Measurements from ENCODE around the gene PRRG2.

The PRRG2 gene

GRCh38 chr19:49596407-49596806, 15.3 kb downstream of the PRRG2 start:
- peaks cover 7% of the 10 kb centered on the region; the same call in 1 of the 2 replicates for H3K4me1 ChIP-seq (ENCODE audit: control insufficient read depth, insufficient read depth, low read length)
- H3K9me3 ChIP-seq (ENCODE audit: control insufficient read depth, insufficient read depth, low read depth, low read length) = no peaks in the 10 kb centered on the region
- no peak overlapping the region for H3K9ac ChIP-seq (ENCODE audit: low read length)
- peaks cover 69% of the 10 kb centered on the region for H3K36me3 ChIP-seq (ENCODE audit: control insufficient read depth, insufficient read depth, low read length)
- H3K27me3 ChIP-seq (ENCODE audit: control insufficient read depth, insufficient read depth, low read length) = no peaks in the 10 kb centered on the region
- H3K4me3 ChIP-seq (ENCODE audit: low read depth, low read length) = no peak overlapping the region
- no peak overlapping the region for H3K27ac ChIP-seq (ENCODE audit: low read depth, low read length)

GRCh38 chr19:49596954-49597702, 16.0 kb downstream of the PRRG2 start:
- peaks cover 7% of the 10 kb centered on the region; the same call in 1 of the 2 replicates for H3K4me1 ChIP-seq (ENCODE audit: control insufficient read depth, insufficient read depth, low read length)
- H3K9me3 ChIP-seq (ENCODE audit: control insufficient read depth, insufficient read depth, low read depth, low read length) = no peaks in the 10 kb centered on the region
- no peak overlapping the region for H3K27ac ChIP-seq (ENCODE audit: low read depth, low read length)
- H3K4me3 ChIP-seq (ENCODE audit: low read depth, low read length) = no peak overlapping the region
- no peak overlapping the region for H3K9ac ChIP-seq (ENCODE audit: low read length)
- peaks cover 75% of the 10 kb centered on the region for H3K36me3 ChIP-seq (ENCODE audit: control insufficient read depth, insufficient read depth, low read length)
- no peaks in the 10 kb centered on the region for H3K27me3 ChIP-seq (ENCODE audit: control insufficient read depth, insufficient read depth, low read length)

DNA sequence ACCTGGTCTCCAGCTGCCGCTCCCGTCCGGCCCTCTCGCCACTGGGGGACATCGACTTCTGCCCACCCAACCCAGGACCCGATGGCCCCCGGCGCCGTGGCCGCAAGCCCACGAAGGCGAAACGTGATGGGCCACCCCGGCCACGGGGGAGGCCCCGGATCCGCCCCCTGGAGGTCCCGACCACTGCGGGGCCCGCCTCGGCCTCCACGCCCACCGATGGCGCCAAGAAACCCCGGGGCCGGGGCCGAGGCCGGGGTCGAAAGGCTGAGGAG, 16.5 kb downstream of the PRRG2 start:
- H3K9ac ChIP-seq (ENCODE audit: low read length) = no peak overlapping the region
- H3K4me3 ChIP-seq (ENCODE audit: low read depth, low read length) = no peak overlapping the region
- H3K27me3 ChIP-seq (ENCODE audit: control insufficient read depth, insufficient read depth, low read length) = no peaks in the 10 kb centered on the region
- no peaks in the 10 kb centered on the region for H3K9me3 ChIP-seq (ENCODE audit: control insufficient read depth, insufficient read depth, low read depth, low read length)
- H3K36me3 ChIP-seq (ENCODE audit: control insufficient read depth, insufficient read depth, low read length) = peaks cover 80% of the 10 kb centered on the region
- H3K4me1 ChIP-seq (ENCODE audit: control insufficient read depth, insufficient read depth, low read length) = peaks cover 7% of the 10 kb centered on the region; the same call in 1 of the 2 replicates
- H3K27ac ChIP-seq (ENCODE audit: low read depth, low read length) = no peak overlapping the region

GRCh38 chr19:49599378-49600295, 18.5 kb downstream of the PRRG2 start:
- Histone ChIP-seq H3K36me3 (ENCODE audit: control insufficient read depth, insufficient read depth, low read length) (peaks cover 88% of the 10 kb centered on the region), H3K9ac (ENCODE audit: low read length) (no peak overlapping the region)

DNA sequence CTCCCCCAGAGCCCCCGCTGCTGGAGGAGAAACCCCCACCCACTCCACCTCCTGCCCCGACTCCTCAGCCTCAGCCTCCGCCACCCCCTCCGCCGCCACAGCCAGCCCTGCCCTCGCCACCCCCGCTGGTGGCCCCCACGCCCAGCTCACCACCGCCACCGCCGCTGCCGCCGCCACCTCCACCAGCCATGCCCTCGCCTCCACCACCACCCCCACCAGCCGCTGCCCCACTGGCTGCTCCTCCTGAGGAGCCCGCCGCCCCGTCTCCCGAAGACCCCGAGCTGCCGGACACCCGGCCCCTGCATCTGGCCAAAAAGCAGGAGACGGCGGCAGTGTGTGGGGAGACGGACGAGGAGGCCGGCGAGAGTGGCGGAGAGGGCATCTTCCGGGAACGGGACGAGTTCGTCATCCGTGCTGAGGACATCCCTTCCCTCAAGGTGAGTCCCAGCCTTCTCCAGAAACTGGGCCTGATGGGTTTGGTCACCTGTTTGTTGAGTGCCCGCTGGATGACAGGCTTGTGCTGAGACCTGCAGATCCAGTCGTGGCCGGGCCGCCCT, 20.4 kb downstream of the PRRG2 start:
- Histone ChIP-seq H3K27ac (ENCODE audit: low read depth, low read length) (no peak overlapping the region), H3K4me1 (ENCODE audit: control insufficient read depth, insufficient read depth, low read length) (no peaks in the 10 kb centered on the region), H3K27me3 (ENCODE audit: control insufficient read depth, insufficient read depth, low read length) (no peaks in the 10 kb centered on the region), H3K9me3 (ENCODE audit: control insufficient read depth, insufficient read depth, low read depth, low read length) (no peaks in the 10 kb centered on the region), H3K36me3 (ENCODE audit: control insufficient read depth, insufficient read depth, low read length) (peaks cover 86% of the 10 kb centered on the region), H3K4me3 (ENCODE audit: low read depth, low read length) (no peak overlapping the region), H3K9ac (ENCODE audit: low read length) (no peak overlapping the region)

More at GRCh38 chr19:49599378-49600295, 18.5 kb downstream of the PRRG2 start:
- no peak overlapping the region for H3K27ac ChIP-seq (ENCODE audit: low read depth, low read length)
- H3K4me3 ChIP-seq (ENCODE audit: low read depth, low read length) = no peak overlapping the region
- no peaks in the 10 kb centered on the region for H3K4me1 ChIP-seq (ENCODE audit: control insufficient read depth, insufficient read depth, low read length)
- H3K27me3 ChIP-seq (ENCODE audit: control insufficient read depth, insufficient read depth, low read length) = no peaks in the 10 kb centered on the region
- no peaks in the 10 kb centered on the region for H3K9me3 ChIP-seq (ENCODE audit: control insufficient read depth, insufficient read depth, low read depth, low read length)

DNA sequence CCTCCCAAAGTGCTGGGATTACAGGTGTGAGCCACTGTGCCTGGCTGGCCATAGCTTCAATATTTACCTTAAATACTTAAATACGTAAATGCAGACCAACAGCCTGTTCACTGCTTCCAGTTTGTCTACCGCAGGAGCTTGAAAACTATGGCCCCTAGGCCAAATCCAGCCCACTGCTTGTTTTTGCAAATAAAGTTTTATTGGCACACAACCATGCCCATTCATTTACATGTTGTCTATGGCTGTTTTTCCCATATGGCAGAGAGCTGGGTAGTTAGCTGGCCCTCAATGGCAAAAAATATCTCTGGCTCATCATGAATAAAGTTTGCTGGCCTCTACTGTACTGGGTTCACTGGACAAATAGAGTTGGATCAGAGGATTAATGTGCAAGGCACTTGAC, 21.7 kb downstream of the PRRG2 start:
- Histone ChIP-seq H3K36me3 (ENCODE audit: control insufficient read depth, insufficient read depth, low read length) (peaks cover 86% of the 10 kb centered on the region), H3K27me3 (ENCODE audit: control insufficient read depth, insufficient read depth, low read length) (no peaks in the 10 kb centered on the region), H3K9ac (ENCODE audit: low read length) (no peak overlapping the region), H3K4me3 (ENCODE audit: low read depth, low read length) (no peak overlapping the region), H3K4me1 (ENCODE audit: control insufficient read depth, insufficient read depth, low read length) (no peaks in the 10 kb centered on the region), H3K9me3 (ENCODE audit: control insufficient read depth, insufficient read depth, low read depth, low read length) (no peaks in the 10 kb centered on the region), H3K27ac (ENCODE audit: low read depth, low read length) (no peak overlapping the region)

- Histone ChIP-seq H3K4me3 (ENCODE audit: low read depth, low read length) (no peak overlapping the region), H3K9me3 (ENCODE audit: control insufficient read depth, insufficient read depth, low read depth, low read length) (no peaks in the 10 kb centered on the region), H3K27me3 (ENCODE audit: control insufficient read depth, insufficient read depth, low read length) (no peaks in the 10 kb centered on the region), H3K4me1 (ENCODE audit: control insufficient read depth, insufficient read depth, low read length) (no peaks in the 10 kb centered on the region), H3K27ac (ENCODE audit: low read depth, low read length) (no peak overlapping the region), H3K36me3 (ENCODE audit: control insufficient read depth, insufficient read depth, low read length) (peaks cover 85% of the 10 kb centered on the region), H3K9ac (ENCODE audit: low read length) (no peak overlapping the region)
Measured at GRCh38 chr19:49605605-49606004, 24.5 kb downstream of the PRRG2 start.

DNA sequence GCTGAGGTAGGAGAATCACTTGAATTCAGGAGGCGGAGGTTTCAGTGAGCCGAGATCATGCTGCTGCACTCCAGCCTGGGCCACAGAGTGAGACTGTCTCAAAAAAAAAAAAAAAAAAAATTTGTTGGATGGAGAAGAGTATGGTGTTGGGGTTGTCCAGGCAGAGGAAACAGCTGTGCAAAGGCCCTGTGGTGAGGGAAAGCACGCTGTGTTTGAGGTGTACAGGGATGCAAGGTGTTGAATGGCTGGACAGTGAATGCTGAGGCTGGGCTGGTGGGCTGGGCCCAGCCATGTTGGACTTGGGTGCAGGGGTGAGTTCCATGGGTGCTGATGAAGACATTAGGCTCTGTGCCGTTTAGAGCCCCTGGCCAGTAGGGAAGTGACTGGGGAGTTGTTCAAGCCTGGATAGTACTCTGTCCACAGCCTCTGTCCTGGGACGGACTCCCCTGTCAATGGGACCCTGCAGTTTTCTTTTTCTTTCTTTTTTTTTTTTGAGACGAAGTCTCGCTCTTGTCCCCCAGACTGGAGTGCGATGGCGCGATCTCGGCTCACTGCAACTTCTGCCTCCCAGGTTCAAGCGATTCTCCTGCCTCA, 28.5 kb downstream of the PRRG2 start:
- Histone ChIP-seq H3K9ac (ENCODE audit: low read length) (no peak overlapping the region), H3K4me3 (ENCODE audit: low read depth, low read length) (no peak overlapping the region), H3K4me1 (ENCODE audit: control insufficient read depth, insufficient read depth, low read length) (no peaks in the 10 kb centered on the region), H3K36me3 (ENCODE audit: control insufficient read depth, insufficient read depth, low read length) (peaks cover 78% of the 10 kb centered on the region), H3K9me3 (ENCODE audit: control insufficient read depth, insufficient read depth, low read depth, low read length) (no peaks in the 10 kb centered on the region), H3K27ac (ENCODE audit: low read depth, low read length) (no peak overlapping the region), H3K27me3 (ENCODE audit: control insufficient read depth, insufficient read depth, low read length) (no peaks in the 10 kb centered on the region)

- H3K9ac ChIP-seq (ENCODE audit: low read length) = no peak overlapping the region
- H3K27ac ChIP-seq (ENCODE audit: low read depth, low read length) = no peak overlapping the region
- no peaks in the 10 kb centered on the region for H3K4me1 ChIP-seq (ENCODE audit: control insufficient read depth, insufficient read depth, low read length)
- no peaks in the 10 kb centered on the region for H3K9me3 ChIP-seq (ENCODE audit: control insufficient read depth, insufficient read depth, low read depth, low read length)
- no peaks in the 10 kb centered on the region for H3K27me3 ChIP-seq (ENCODE audit: control insufficient read depth, insufficient read depth, low read length)
- no peak overlapping the region for H3K4me3 ChIP-seq (ENCODE audit: low read depth, low read length)
- peaks cover 86% of the 10 kb centered on the region for H3K36me3 ChIP-seq (ENCODE audit: control insufficient read depth, insufficient read depth, low read length)
Measured at GRCh38 chr19:49613374-49613773, 32.3 kb downstream of the PRRG2 start.

- Histone ChIP-seq H3K36me3 (ENCODE audit: control insufficient read depth, insufficient read depth, low read length) (peaks cover 85% of the 10 kb centered on the region), H3K27me3 (ENCODE audit: control insufficient read depth, insufficient read depth, low read length) (no peaks in the 10 kb centered on the region), H3K9me3 (ENCODE audit: control insufficient read depth, insufficient read depth, low read depth, low read length) (no peaks in the 10 kb centered on the region), H3K9ac (ENCODE audit: low read length) (no peak overlapping the region), H3K4me3 (ENCODE audit: low read depth, low read length) (no peak overlapping the region), H3K27ac (ENCODE audit: low read depth, low read length) (no peak overlapping the region), H3K4me1 (ENCODE audit: control insufficient read depth, insufficient read depth, low read length) (no peaks in the 10 kb centered on the region)
Measured at GRCh38 chr19:49614096-49614833, 33.1 kb downstream of the PRRG2 start.
